ENCODE data around the gene CDS1.
"Not testable (repeated sequence)": the region's sequence is repeated elsewhere in the genome, so short reads cannot be mapped to it uniquely, and the experiment has no call there.

Gene CDS1

GRCh38 chr4:84673475-84674240 is 90.7 kb downstream of the CDS1 start:
- DNase-seq (ENCODE audit: low spot score), result no peak

GRCh38 chr4:84677093-84677492 is 94.2 kb downstream of the CDS1 start:
- no peak for DNase-seq (ENCODE audit: low spot score)

GRCh38 chr4:84677995-84678394 is 95.1 kb downstream of the CDS1 start:
- no peak for DNase-seq (ENCODE audit: low spot score)

GRCh38 chr4:84678976-84679744 is 96.2 kb downstream of the CDS1 start:
- no peak for DNase-seq (ENCODE audit: low spot score)

GRCh38 chr4:84680956-84681355 is 98.0 kb downstream of the CDS1 start:
- DNase-seq (ENCODE audit: low spot score), result no peak

- no peak for DNase-seq (ENCODE audit: low spot score)
These were observed 98.8 kb downstream of the CDS1 start for GRCh38 chr4:84681486-84682274.

GRCh38 chr4:84682661-84683060 is 99.7 kb downstream of the CDS1 start:
- not testable (repeated sequence) for DNase-seq (ENCODE audit: low spot score)

- DNase-seq (ENCODE audit: low spot score), result no peak
These were observed 100.3 kb downstream of the CDS1 start for GRCh38 chr4:84683064-84683850.

GRCh38 chr4:84684361-84684760 is 101.4 kb downstream of the CDS1 start:
- DNase-seq (ENCODE audit: low spot score), result no peak

- DNase-seq (ENCODE audit: low spot score), result no peak
These were observed 102.2 kb downstream of the CDS1 start for GRCh38 chr4:84685105-84685504.

- DNase-seq (ENCODE audit: low spot score), result no peak
These were observed 105.7 kb downstream of the CDS1 start for GRCh38 chr4:84688605-84689004.

GRCh38 chr4:84689197-84689596 is 106.3 kb downstream of the CDS1 start:
- no peak for DNase-seq (ENCODE audit: low spot score)

- DNase-seq (ENCODE audit: low spot score), result no peak
These were observed 107.6 kb downstream of the CDS1 start for GRCh38 chr4:84690481-84690880.

GRCh38 chr4:84691170-84691691 is 108.3 kb downstream of the CDS1 start:
- no peak for DNase-seq (ENCODE audit: low spot score)

- DNase-seq (ENCODE audit: low spot score), result no peak
These were observed 108.9 kb downstream of the CDS1 start for GRCh38 chr4:84691800-84692199.

GRCh38 chr4:84697159-84697558 is 114.2 kb downstream of the CDS1 start:
- DNase-seq (ENCODE audit: low spot score), result no peak

- DNase-seq (ENCODE audit: low spot score), result no peak
These were observed 114.8 kb downstream of the CDS1 start for GRCh38 chr4:84697615-84698201.

GRCh38 chr4:84699001-84699671 is 116.2 kb downstream of the CDS1 start:
- DNase-seq (ENCODE audit: low spot score), result no peak
